Loucy (cell line): ENCODE data around the gene COL23A1.

Experiments used
- H2AFZ ChIP-seq: fragments of 200-600 bp; sonication (generic); 2 replicates; pipeline ENCODE4 v1.6.0; 2016; ENCODE audit warnings: antibody characterized with exemption, mild to moderate bottlenecking, low read length, moderate library complexity
- H3F3A ChIP-seq: fragments of 200-600 bp; 2 replicates; pipeline ENCODE4 v1.6.0; 2016; ENCODE audit warnings: antibody characterized with exemption, low read depth, mild to moderate bottlenecking
- H3K27me3 ChIP-seq: fragments of 200-600 bp; sonication (generic); 2 replicates; pipeline ENCODE4 v1.6.1; 2014; ENCODE audit warnings: low read length, mild to moderate bottlenecking; ENCODE audit not compliant: insufficient read depth, poor library complexity, severe bottlenecking
- H3K36me3 ChIP-seq: fragments of 200-600 bp; sonication (generic); 2 replicates; pipeline ENCODE4 v1.6.1; 2016; ENCODE audit warnings: low read length; ENCODE audit not compliant: insufficient read depth
- H3K4me1 ChIP-seq: fragments of 200-600 bp; sonication (generic); 2 replicates; pipeline ENCODE4 v1.5.1; 2014; ENCODE audit warnings: low read length, mild to moderate bottlenecking; ENCODE audit not compliant: insufficient read depth, poor library complexity, severe bottlenecking
- H3K4me2 ChIP-seq: fragments of 200-600 bp; sonication (generic); 2 replicates; pipeline ENCODE4 v1.6.0; 2014; ENCODE audit warnings: antibody characterized with exemption, low read length, low read depth, mild to moderate bottlenecking; ENCODE audit not compliant: poor library complexity, severe bottlenecking
- H3K4me3 ChIP-seq: fragments of 200-600 bp; sonication (generic); 2 replicates; pipeline ENCODE4 v1.5.1; 2014; ENCODE audit warnings: low read length, mild to moderate bottlenecking, mixed read lengths; ENCODE audit not compliant: poor library complexity, severe bottlenecking
- H3K79me2 ChIP-seq: fragments of 200-600 bp; sonication (generic); 2 replicates; pipeline ENCODE4 v1.6.1; 2014; ENCODE audit warnings: low read length; ENCODE audit not compliant: insufficient read depth
- H3K9ac ChIP-seq: fragments of 200-600 bp; sonication (generic); 2 replicates; pipeline ENCODE4 v1.6.0; 2014; ENCODE audit warnings: mild to moderate bottlenecking, low read depth, low read length, moderate library complexity; ENCODE audit not compliant: poor library complexity, severe bottlenecking
- H3K9me2 ChIP-seq: fragments of 200-600 bp; sonication (generic); replicated peaks from 2 replicates; pipeline ENCODE4 v1.6.1; 2016; ENCODE audit warnings: low read depth, low read length, mixed read lengths
- H3K9me3 ChIP-seq: fragments of 200-600 bp; sonication (generic); 2 replicates; pipeline ENCODE4 v1.6.1; 2014; ENCODE audit warnings: mild to moderate bottlenecking, antibody characterized with exemption, low read length, low read depth; ENCODE audit not compliant: insufficient read depth
- H4K20me1 ChIP-seq: fragments of 200-600 bp; sonication (generic); 2 replicates; pipeline ENCODE4 v1.6.0; 2014; ENCODE audit warnings: antibody characterized with exemption, low read length, mild to moderate bottlenecking; ENCODE audit not compliant: insufficient read depth, poor library complexity, severe bottlenecking
- EZH2phosphoT487 ChIP-seq: fragments of 200-600 bp; IDR thresholded peaks from 2 replicates; pipeline ENCODE4 v1.6.1; 2018; ENCODE audit warnings: antibody characterized with exemption, mild to moderate bottlenecking, moderate library complexity, borderline replicate concordance
- TF ChIP-seq, protein P1 (sequence below): fragments of 200-600 bp; sonication (generic); conservative IDR thresholded peaks from 2 replicates; pipeline ENCODE4 v1.5.1; 2014; ENCODE audit warnings: mild to moderate bottlenecking, antibody characterized with exemption, low read length

Gene COL23A1

DNA sequence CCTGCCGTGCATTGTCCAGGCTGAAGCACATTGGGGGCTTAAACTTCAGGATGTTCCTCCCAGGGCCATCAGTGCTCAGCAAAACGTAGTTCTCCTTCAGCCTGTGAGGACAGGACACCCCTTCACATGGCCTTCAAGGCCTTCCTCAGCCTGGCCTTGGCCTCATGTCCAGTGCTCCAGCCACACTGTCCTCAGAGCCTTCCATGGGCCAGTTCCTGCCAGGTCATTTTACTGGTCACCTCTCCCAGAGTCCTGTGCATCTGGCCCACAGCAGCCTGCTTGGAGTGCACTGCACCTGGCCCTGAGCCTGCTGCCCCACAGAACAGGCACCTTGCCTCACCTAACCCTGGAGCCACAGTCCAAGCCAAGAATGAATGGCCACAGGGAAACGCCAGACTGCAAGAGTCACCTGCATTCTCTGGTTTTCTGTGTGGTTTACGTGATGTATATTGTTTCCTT lies 377.2 kb downstream of the COL23A1 start:
- no peak overlapping the region for H3K4me3 ChIP-seq
- H3K9ac ChIP-seq, result no peak overlapping the region
- peaks cover 69% of the 10 kb centered on the region for H3K36me3 ChIP-seq
- no peak overlapping the region for H3K4me2 ChIP-seq
- H3F3A ChIP-seq, result no peaks in the 10 kb centered on the region
- H3K27me3 ChIP-seq, result no peaks in the 10 kb centered on the region
- H3K4me1 ChIP-seq, result peaks cover 7% of the 10 kb centered on the region
- peaks cover 39% of the 10 kb centered on the region for H4K20me1 ChIP-seq
- H3K79me2 ChIP-seq, result peaks cover 30% of the 10 kb centered on the region
- no peak for TF ChIP-seq EZH2phosphoT487
- TF ChIP-seq, protein P1, sequence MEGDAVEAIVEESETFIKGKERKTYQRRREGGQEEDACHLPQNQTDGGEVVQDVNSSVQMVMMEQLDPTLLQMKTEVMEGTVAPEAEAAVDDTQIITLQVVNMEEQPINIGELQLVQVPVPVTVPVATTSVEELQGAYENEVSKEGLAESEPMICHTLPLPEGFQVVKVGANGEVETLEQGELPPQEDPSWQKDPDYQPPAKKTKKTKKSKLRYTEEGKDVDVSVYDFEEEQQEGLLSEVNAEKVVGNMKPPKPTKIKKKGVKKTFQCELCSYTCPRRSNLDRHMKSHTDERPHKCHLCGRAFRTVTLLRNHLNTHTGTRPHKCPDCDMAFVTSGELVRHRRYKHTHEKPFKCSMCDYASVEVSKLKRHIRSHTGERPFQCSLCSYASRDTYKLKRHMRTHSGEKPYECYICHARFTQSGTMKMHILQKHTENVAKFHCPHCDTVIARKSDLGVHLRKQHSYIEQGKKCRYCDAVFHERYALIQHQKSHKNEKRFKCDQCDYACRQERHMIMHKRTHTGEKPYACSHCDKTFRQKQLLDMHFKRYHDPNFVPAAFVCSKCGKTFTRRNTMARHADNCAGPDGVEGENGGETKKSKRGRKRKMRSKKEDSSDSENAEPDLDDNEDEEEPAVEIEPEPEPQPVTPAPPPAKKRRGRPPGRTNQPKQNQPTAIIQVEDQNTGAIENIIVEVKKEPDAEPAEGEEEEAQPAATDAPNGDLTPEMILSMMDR, result no peak
- H3K9me2 ChIP-seq, result no peaks in the 10 kb centered on the region
- H3K9me3 ChIP-seq, result no peaks in the 10 kb centered on the region
- H2AFZ ChIP-seq, result no peak overlapping the region

DNA sequence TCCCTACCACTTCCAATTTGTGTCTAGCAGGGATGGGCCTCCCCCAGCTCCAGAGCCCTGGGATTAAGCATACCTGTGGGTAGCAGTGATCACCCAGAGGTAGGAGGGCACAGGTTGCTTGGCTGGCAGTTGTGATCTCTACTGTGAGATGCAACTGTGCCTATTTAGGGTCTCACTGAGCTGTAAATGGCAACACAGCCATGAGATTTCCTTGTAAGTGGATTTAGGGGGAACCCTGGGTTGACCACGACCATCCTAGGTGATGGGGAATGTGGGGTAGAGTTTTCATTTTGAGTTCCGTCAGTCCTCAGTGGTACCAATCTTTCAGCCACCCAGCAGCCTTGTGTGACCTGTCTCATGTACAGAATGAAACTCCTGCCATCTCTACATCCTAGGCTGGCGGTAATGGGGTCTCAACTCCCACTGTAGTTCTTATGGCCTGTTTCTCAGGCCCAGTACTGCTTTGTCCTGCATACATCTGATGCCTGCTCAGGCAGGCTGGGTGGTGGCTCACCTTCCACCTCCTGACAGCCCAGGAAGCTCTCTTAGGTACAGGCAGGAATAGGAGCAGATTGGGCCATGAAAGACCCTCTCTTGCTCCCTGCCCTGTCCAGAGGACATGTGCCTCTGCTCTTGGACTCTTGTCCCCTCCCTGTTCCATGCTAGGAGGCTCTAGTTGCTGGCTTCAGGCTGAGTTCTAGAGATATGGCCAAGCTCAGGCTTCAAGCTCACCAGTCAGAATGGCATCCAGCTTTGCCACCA lies 377.8 kb downstream of the COL23A1 start:
- Histone ChIP-seq H3K9me3 (no peaks in the 10 kb centered on the region), H4K20me1 (peaks cover 45% of the 10 kb centered on the region), H3K4me3 (no peak overlapping the region), H2AFZ (no peak overlapping the region), H3K79me2 (peaks cover 36% of the 10 kb centered on the region), H3K4me2 (no peak overlapping the region), H3K27me3 (no peaks in the 10 kb centered on the region), H3K4me1 (peaks cover 10% of the 10 kb centered on the region), H3K9me2 (no peaks in the 10 kb centered on the region), H3F3A (no peaks in the 10 kb centered on the region), H3K36me3 (peaks cover 75% of the 10 kb centered on the region), H3K9ac (no peak overlapping the region)
- TF ChIP-seq, protein P1, result no peak
- no peak for TF ChIP-seq EZH2phosphoT487

DNA sequence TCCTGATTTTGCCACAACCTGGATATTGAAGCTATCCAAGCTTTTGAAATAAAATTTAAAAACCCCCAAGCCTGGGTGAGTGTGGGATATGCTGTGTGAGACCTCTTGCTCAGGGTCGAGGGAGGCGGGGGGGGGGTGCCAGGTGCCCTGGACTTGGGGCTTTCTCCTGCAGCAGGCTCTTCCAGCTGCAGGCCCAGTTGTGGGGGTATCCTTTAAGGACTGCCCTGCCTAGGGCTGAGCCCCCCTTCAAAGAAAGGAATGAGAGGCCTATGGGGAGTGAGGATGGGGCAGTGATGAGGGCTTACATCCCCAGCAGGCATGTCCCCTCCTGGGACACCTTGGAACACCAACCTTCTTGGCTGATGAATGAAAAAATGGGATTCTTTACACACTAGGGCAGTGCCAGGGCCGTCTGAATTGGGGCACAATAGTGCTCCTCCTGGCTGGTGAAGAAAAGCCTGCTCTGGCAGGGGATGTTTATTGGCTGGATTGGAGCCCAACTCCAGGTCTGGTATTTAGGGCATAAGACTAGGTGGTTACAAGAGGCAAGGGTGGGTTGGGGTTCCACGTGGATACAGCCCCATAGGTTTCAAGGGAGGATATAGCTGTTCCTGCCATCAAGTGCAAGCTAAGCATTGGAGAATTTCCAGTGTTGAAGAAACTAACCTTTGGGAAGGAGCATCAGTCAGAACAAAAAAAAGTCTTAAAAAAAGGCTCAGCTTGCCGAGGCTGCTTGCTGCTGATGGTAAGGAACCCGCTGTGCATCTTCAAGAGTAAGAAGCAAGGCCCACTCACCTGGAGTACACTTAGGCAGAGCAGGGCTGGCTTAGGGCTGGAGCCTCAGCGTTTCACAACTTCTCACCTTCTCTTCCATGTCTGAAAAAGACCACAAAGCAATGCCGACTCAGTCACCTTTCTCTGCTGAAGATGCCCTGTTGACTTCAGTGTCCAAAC lies 378.8 kb downstream of the COL23A1 start:
- H3K27me3 ChIP-seq, result no peaks in the 10 kb centered on the region
- H3K4me2 ChIP-seq, result no peak overlapping the region
- H3K9ac ChIP-seq, result no peak overlapping the region
- no peaks in the 10 kb centered on the region for H3K9me3 ChIP-seq
- no peaks in the 10 kb centered on the region for H3K9me2 ChIP-seq
- H2AFZ ChIP-seq, result no peak overlapping the region
- H4K20me1 ChIP-seq, result peaks cover 55% of the 10 kb centered on the region
- TF ChIP-seq, protein P1, result no peak
- TF ChIP-seq EZH2phosphoT487, result no peak
- H3K36me3 ChIP-seq, result peaks cover 84% of the 10 kb centered on the region
- no peaks in the 10 kb centered on the region for H3F3A ChIP-seq
- peaks cover 10% of the 10 kb centered on the region for H3K4me1 ChIP-seq
- H3K79me2 ChIP-seq, result peaks cover 47% of the 10 kb centered on the region
- H3K4me3 ChIP-seq, result no peak overlapping the region
